Stimulated activated CD4-positive, alpha-beta T cell treated with anti-CD3 and anti-CD28 coated beads, Interleukin-12 subunit alpha, Interleukin-12 subunit beta, amount 100 ng/mL, for 4 hours (primary cell): ENCODE data around the gene CBL.

Experiments
- DNase-seq: peaks from one replicate; pipeline ENCODE4 v3.0.0-alpha.2; 2020

The CBL gene

DNA sequence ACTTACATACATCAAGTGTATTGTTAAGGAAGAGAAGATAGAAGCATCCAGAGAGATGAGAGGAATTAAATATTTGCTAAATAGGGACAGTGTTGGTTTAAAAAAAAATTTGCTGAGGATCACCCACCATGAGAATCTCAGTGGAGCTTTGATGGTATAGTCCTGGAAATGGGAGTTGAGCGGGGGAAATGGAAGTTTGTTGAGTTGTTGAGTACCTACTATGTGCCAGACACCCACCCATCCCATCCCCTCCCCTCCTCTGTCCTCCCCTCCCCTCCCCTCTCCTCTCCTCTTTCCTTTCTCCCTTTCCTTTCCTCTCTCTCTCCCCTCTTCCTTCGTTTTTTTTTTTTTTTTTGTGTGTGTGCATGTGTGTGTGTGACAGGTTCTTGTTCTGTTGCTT, 145.1 kb downstream of the CBL start:
- no peak for DNase-seq

DNA sequence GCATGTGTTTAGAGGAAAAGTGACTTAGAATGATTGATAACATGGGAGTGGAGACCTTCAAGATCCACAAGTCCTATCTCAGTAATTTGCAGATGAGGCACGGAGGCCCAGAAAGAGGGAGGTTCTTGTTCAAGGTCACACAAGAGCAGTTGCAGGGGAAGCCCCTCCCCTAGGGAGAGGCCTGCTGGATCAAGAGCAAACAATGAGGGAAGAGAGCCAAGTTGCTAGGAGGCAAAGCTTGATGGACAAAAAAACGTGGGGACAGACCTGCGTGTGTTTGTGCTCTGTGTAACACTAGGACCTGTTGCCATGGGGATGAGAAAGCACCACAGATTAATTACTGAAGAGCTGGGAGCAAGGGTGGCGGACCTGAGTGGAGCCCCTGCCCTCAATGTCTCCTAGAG, 146.7 kb downstream of the CBL start:
- no peak for DNase-seq

DNA sequence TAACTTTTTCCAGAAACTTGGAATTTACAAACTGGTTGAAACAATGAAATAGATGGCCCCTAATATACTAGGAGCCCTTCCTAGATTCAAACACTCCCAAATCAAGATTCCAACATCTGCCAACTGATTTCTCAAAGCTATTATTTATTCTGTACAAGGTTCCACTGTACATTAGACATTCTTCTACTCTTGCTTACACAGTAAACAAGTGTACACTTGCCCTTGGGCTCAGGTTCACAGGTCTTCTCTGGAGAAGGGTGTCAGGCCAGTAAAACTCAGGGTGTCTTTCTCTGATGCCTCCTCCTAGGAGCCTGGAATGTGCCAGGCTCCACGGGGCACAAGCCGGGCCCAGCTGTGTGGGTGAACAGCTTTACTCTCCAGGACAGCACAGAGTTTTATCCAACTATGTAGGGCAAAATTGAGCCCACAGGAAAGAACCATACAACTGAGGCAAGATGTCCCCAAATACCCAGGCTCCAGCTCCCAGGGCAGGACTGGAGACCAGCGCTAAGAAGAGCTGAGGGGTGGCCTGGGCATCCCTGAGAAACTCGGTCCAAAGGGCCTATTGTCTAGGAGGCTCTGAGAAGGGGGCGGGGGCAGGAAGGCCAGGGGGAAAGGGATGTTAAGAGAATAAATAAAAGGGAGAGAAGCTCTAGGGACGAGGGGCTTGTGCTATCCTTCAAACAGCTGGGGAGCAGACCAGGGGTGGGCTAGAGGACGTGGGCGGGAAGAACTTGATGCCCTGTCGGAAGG, 149.1 kb downstream of the CBL start:
- no peak for DNase-seq

DNA sequence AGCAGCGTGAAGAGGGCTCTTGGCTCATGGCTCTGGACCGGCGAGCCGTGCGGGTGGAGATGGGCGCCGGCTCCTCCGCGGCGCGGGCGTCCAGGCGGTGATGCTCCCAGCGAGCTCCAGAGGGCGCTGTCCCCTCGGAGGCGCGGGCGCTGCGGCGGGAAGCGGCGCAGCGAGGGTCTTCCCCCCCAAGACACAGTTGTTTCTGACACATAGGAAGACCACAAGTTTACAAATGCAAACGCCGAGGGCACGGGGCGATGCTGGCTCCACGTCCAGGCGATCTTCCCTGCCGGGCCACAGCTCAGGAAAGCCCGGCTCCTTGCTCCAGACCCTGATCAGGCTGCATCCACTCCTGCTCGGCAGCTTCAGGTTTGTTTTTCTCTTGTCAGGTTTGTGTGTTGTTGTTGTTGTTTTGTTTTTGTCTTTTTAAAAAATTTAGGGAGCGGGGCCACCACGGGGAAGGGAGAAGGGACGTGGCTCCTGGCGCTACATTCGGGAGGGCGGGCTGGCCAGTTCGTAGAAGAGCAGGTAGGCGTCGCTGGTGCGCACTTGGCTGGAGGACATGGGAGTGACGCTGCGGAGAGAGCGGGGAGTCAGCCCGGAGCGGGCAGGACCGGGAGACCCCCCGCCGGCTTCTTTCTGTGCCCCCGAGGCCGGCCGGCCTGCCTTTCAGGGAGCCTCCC, 150.4 kb downstream of the CBL start:
- DNase-seq, result peak; percentile 68

DNA sequence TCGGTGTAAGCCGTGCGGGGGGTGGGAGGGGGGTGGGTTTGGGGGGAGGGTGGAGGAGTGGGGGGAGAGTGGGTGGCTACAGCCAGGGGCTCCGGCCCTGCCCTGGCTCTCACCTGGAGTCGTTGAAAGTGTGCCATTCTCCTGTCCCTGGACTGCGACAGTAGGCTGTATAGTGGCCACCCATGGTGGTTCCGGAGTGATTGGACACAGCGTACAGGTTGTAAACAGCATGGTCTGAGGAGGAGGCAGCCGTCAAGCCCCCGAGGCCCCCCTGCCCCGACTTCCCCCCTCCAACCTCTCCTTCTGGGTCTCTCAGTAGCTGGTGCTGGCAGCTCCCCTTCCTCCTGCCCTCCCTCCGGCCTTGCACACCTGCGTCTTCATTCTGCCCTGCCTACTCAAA, 150.9 kb downstream of the CBL start:
- DNase-seq, result no peak
